HG02884 (cell line): ENCODE measurements around the gene TAF13.
"Not testable (repeated sequence)": the region's sequence is repeated elsewhere in the genome, so short reads cannot be mapped to it uniquely, and the experiment has no call there.

Source experiments
- ATAC-seq: cut with Tn5 transposase; IDR thresholded peaks from one replicate; pipeline ENCODE4 v1.9.1; 2021; ENCODE audit warnings: mild to moderate bottlenecking, moderate library complexity; ENCODE audit not compliant: unreplicated experiment

TAF13 gene

DNA sequence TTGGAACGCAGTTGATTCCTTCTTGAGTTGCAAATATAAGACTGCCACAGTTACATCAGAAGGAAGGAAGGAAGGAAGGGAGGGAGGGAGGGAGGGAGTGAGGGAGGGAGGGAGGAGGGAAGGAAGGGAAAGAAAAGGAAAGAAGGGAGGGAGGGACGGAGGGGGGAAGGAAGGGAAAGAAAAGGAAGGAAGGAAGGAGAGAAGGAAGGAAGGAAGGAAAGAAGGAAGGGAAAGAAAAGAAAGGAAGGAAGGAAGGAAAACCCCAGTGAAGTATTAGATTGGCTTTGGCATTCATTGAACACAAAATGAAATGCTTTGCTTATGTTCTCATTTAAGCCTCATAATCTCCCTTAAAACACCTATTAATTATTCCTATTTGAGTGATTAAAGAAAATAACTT is 27.5 kb downstream of the TAF13 start:
- ATAC-seq, result no peak

DNA sequence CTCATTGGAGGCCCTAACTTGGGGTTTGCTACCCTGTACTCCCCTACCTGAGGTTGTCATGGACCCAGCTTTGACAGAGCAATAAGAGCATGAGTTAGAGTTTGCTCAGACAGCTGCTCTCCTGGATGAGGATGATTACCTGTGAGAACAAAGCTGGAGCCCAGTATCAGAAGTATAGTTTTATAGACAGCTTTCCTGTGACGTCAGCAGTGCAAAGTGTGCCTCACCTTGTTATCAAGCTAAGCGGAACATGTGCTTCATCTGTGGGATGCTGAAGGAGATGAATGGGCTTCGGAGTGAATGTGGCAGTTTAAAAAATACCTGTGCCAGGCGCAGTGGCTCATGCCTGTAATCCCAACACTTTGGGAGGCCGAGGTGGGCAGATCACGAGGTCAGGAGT is 28.5 kb downstream of the TAF13 start:
- no peak for ATAC-seq

DNA sequence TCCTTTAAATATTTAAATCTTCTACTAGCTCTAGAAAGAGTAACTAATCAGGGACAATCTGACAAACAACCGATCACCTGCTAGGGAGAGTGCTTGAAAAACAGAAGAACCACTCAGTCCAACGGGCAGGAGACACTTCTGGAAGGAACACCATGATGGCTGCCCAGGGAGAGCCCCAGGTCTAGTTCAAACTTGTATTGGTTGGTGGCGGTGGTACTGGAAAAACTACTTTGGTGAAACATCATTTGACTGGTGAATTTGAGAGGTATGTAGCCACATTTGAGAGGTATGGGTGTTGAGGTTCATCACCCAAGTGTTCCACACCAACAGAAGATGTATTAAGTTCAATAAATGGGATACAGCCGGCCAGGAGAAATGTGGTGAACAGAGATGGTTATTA is 29.1 kb downstream of the TAF13 start:
- no peak for ATAC-seq

- no peak for ATAC-seq
These were observed 30.2 kb downstream of the TAF13 start for GRCh38 chr1:109045595-109045994.

- ATAC-seq, result peak; percentile 94
These were observed 34.0 kb downstream of the TAF13 start, which contains the start of gene WDR47 for GRCh38 chr1:109041621-109042468. WDR47 (minus strand) TSS chr1:109042102; CDS start chr1:109023512, 18,590 bp downstream.

GRCh38 chr1:109040989-109041620 is 34.7 kb downstream of the TAF13 start:
- peak; percentile 17 for ATAC-seq

GRCh38 chr1:109040627-109040988 is 35.2 kb downstream of the TAF13 start:
- ATAC-seq, result no peak

DNA sequence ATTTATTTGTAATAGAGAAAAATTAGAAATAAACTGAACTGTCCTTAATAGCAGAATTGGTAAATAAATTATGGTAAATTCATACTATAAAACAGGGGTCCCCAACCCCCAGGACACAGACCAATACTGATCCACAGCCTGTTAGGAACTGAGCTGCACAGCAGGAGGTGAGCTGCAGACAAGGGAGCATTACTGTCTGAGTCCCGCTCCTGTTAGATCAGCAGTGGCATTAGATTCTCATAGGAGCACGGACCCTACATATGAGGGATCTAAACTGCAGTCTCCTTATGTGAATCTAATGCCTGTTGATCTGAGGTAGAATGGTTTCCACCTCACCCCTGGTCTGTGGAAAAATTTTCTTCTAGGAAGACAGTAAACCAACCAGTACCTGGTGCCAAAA is 41.4 kb downstream of the TAF13 start:
- no peak for ATAC-seq

- ATAC-seq, result not testable (repeated sequence)
These were observed 46.3 kb downstream of the TAF13 start for GRCh38 chr1:109029493-109029892.

GRCh38 chr1:109027841-109028240 is 48.0 kb downstream of the TAF13 start:
- no peak for ATAC-seq

DNA sequence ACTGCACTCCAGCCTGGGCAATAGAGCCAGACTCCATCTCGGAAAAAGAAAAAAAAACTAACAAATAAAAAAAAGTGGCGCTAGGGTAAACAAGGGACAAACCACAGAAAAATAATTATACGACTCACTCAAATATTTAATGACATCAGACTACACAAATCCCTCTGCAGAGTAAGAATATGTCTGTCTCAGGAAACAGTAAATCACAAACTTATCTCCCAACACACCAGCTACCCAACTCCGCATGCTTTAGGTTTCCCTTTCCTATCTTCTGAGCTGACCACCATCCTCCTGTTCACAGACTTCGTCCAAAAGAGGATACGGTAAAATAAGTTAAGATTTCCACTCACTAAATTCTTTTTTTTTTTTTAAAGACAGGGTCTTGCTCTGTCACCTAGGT is 50.1 kb downstream of the TAF13 start:
- no peak for ATAC-seq

DNA sequence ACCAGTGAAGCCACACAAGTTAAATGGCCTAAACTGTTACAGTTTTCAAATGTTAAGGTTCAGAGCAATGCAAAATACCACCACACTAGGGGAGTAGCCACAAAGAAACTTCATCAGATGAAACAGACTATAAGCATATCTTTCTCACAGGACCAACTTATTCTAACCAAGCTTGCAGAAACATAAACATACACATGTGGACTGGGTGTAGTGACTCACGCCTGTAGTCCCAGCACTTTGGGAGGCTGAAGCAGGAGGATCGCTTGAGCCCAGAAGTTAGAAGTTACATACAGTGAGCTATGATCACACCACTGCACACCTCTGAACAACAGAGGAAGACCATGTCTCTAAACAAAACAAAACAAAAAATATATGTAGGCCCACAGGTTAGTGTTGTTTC is 51.2 kb downstream of the TAF13 start:
- ATAC-seq, result no peak

DNA sequence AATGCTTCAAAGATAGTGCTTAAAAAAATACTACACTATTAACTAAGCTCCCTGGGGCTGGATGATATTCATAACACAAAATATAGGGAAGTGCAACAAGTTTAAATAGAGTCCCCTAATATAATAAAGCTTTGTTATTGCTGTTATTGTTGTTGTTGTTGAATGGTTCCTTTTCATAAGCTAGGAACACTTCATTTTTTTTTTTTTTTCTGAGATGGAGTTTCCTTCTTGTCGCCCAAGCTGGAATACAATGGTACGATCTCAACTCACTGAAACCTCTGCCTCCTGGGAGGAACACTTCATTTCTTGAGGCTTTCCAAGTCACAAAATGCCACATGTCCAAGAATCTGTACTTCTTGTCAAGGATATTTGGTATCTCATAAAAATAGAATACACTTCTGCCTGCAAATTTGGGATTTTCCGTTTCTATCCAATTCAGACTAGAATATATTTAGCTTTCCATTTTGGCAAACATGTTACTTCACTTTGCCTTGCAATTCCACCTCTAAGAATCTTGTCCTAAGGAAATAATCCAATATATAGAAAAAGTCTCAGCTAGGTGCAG is 55.0 kb downstream of the TAF13 start:
- ATAC-seq, result no peak

DNA sequence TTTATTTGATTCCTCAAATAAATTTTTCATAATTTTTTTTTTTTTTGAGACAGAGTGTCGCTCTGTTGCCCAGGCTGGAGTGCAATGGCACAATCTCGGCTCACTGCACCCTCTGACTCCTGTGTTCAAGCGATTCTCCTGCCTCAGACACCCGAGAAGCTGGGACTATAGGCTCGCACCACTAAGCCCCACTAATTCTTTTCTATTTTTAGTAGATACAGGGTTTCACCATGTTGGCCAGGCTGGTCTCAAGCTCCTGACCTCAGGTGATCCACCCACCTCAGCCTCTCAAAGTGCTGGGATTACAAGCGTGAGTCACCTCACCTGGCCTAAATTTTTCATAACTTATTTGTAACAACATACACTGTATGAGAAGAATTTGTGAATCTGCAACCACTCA is 58.1 kb downstream of the TAF13 start:
- ATAC-seq, result not testable (repeated sequence)

- ATAC-seq, result no peak
These were observed 58.7 kb downstream of the TAF13 start for GRCh38 chr1:109017134-109017533.
